GM21529 (cell line): ENCODE results near the gene CMPK2.

Experiments used
- ATAC-seq: cut with Tn5 transposase; IDR thresholded peaks from one replicate; pipeline ENCODE4 v1.9.1; 2021; ENCODE audit not compliant: unreplicated experiment

Gene CMPK2

GRCh38 chr2:6813573-6813972 is 52.1 kb downstream of the CMPK2 start:
- ATAC-seq: no peak

DNA sequence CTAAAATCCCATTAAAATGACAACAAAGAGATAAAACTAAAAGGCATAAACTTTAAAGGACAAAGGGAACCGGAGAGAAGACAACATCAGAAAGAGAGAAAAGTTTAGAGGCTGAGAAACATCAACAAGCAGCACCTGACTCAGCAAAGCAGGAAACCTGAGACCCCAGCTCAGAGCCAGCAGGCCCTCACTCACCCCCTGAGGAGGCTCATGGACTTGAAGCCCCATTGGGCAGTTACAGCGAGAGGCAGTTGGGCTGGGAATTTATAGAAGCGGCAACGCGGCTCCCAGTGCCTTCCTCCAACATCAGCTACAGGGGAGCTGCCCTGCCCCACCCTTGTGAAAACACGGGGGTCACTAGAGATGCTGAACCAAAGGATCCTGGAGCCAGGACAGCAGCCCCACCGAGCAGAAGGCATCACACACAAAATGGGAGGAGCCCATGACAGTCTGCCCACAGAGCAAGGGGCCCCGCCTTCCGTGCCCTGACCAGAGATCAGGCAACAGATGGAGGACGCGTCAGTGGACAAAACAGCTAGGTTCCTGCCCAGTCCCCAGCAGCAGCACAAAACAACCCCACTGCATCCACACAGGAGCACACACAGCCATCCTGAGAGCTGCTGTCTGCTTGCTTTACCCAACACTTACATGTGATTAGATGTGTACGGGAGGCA is 52.7 kb downstream of the CMPK2 start:
- ATAC-seq: no peak

- no peak for ATAC-seq
These were observed 54.7 kb downstream of the CMPK2 start for GRCh38 chr2:6810961-6811360.

DNA sequence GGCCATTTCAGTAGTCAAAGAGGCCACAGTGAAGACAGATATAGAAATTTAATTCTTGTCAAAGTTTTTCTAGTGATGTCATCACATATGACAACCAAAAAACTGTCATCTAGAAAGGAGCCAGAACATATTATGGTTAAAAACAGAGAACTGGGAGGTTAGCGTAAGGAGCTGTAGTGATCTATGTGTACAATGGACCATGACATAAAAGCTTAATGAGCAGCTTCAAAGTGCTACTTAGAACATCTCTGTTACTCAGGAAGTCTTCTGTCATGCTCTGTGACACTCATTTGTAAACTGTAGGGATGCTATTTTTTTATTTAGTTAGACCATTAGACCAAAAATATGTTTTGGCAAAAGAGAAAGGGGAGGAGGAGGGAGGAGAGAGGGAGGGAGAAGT is 57.3 kb downstream of the CMPK2 start:
- no peak for ATAC-seq

- ATAC-seq: no peak
These were observed 59.1 kb downstream of the CMPK2 start for GRCh38 chr2:6806604-6807003.

GRCh38 chr2:6800553-6800952 is 65.2 kb downstream of the CMPK2 start:
- no peak for ATAC-seq
